GM21381 (cell line): Measurements from ENCODE around the gene ATP2B2.

Source experiments
- ATAC-seq: cut with Tn5 transposase; IDR thresholded peaks from one replicate; pipeline ENCODE4 v1.9.1; 2021; ENCODE audit warnings: mild to moderate bottlenecking, moderate library complexity; ENCODE audit not compliant: unreplicated experiment

The ATP2B2 gene

GRCh38 chr3:10530241-10530640, 24.9 kb upstream of the ATP2B2 start:
- no peak for ATAC-seq

- no peak for ATAC-seq
Measured at GRCh38 chr3:10529809-10530208, 24.4 kb upstream of the ATP2B2 start.

DNA sequence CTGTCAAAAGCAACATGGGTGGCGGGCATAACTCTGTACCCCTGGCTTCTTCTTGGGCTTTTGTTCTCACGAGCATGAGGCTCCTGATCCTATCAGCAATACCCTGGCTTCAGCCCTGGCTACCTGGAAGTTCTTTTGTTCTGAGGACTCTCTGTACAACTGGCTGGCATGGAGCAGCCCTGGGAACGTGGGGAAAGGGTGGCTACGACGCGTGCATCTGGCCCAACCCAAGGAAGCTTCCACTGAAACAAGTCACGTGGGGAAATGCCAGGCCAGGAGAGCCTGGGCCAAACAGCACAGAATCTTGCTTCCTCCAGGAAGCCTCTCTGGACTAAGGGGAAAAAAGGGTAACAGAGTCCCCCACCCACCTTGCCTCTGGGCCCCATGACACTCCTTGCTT, 22.7 kb upstream of the ATP2B2 start:
- no peak for ATAC-seq

- ATAC-seq: no peak
Measured at GRCh38 chr3:10527295-10528001, 22.1 kb upstream of the ATP2B2 start.

- no peak for ATAC-seq
Measured at GRCh38 chr3:10526366-10526765, 21.0 kb upstream of the ATP2B2 start.

GRCh38 chr3:10524799-10525301, 19.5 kb upstream of the ATP2B2 start:
- ATAC-seq: no peak

DNA sequence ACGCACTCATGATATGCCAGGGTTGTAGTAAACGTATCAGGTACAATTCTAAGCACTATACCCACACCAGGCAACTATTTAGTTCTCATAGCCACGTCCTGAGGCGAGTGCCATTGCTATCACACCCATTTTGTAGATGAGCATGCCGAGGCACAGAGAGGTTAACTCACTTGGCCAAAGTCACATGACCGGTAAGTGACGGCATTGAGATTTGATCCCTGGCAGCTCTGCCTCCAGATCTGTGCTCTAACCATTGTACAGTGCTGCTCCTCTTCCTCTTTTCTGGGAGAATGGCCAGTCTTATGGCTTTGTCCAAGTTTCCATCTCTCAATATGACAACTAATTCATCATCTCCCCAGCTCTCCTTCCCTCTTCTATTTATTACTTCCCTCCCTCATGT, 18.9 kb upstream of the ATP2B2 start:
- no peak for ATAC-seq

GRCh38 chr3:10523561-10523960, 18.2 kb upstream of the ATP2B2 start:
- ATAC-seq: no peak

GRCh38 chr3:10522646-10523303, 17.4 kb upstream of the ATP2B2 start:
- no peak for ATAC-seq

- no peak for ATAC-seq
Measured at GRCh38 chr3:10521772-10522441, 16.5 kb upstream of the ATP2B2 start.

- ATAC-seq: no peak
Measured at GRCh38 chr3:10520072-10520471, 14.7 kb upstream of the ATP2B2 start.

DNA sequence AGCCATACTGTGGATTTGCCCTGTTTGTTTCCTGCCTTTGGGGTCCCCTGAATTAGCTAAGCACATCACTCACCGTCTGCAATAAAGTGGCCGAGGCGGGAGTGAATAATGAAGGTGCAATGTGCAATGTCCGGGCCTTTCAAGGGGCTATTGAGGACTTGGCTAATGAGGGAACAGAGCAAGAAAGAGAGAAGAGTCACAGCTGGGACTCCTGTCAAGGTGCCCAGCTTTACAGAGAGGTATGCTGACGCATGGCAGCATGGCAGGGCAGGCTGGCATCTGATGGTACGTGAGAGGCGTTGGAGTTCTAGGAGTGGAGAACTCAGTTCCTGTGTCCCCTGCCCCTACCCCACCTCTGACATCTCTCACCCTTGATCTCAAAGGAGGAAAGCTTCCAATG, 13.8 kb upstream of the ATP2B2 start:
- ATAC-seq: no peak

GRCh38 chr3:10518506-10519150, 13.2 kb upstream of the ATP2B2 start:
- no peak for ATAC-seq

- no peak for ATAC-seq
Measured at GRCh38 chr3:10517627-10518026, 12.2 kb upstream of the ATP2B2 start.

DNA sequence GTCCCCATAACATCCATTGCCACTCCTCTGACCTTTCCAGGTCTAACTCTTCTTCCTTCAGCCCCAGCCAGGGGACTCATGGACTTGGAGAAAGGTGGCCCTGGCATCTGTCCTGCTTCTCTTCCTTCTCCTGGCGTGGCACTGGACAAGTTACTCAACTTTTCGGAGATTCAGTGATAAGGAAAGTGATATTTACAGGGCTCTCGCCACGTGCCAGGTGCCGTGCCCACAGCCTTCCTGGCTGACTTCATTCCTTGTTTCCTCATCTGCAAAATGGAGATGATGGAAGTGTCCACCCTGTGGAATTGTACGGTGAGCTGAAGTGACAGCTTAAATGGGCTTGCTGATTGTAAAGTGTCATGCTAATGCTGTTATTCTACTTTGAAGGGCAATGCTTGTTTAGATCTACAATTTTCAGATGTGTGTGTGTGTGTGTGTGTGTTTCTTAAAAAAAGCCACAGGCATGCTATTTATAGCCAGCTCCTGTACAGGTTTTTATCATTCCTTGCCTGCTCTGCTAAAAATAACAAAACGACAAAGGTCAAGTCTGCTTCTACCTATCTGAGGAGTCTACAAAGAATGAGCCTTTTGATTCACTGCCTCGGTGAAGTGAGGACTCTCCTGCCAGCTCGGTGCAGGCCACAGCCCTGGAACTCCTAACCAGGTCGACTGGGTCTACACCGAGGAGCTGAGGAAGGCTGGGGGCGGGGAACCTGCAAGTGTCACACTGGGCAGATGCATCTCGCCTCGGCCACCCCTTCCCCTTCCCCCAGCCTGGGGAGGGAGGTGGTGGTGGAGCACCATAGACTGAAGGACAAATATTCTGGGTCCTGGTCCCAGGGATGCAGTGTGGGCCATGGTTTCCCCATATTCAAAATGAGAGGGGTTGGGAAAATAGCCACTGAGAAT, 11.4 kb upstream of the ATP2B2 start:
- no peak for ATAC-seq

- no peak for ATAC-seq
Measured at GRCh38 chr3:10515884-10516495, 10.6 kb upstream of the ATP2B2 start.

DNA sequence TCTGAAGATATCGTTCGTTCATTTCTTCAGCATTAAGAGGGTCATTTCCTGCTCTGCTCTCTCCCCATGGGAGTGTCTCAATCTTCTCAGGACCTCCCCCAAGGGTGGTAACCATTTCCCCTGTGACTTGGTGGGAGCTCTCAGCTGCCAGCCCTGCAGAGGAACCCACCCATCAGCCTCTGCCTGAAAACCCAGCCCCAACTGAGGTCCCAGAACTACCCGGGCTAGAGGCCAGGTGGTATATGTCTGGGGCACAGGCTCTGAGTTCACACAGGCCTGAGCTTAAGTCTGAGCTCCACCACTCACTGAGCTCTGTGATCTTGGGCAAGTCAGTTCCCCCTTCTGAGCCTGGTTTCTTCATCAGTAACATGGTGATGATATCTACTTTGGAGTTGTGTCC, 10.0 kb upstream of the ATP2B2 start:
- no peak for ATAC-seq

DNA sequence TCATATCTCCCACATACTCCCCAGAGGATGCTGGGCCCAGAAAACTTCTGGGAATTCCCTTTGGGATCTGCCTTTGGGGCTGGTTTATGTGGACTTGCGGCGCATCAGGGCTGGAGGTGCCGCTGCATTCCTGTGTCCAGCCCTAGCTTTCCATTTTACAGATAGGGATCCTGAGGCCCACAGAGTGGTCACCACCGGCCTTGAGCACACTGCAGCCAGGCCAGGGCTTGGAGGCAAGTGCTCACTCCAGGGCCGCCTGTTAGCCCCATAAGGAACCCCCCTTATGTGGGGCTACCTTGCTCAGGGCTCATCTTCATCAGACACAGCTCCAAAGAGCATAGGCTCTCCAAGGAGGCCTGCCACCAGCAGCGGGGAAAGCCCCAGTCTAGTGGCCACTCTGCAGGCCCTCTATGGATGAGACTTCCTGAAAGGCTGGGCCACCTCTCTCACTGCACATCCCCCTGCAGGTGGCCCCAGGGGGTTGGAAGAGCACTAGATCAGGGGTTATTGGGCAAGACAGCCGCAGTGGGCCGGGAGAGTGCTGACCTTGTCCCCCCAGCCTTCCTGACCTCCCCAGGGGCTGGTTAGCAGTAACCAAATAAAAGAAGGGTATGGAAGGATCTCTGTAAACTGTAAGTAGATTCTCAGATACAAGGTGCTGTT, 9.2 kb upstream of the ATP2B2 start:
- ATAC-seq: no peak

DNA sequence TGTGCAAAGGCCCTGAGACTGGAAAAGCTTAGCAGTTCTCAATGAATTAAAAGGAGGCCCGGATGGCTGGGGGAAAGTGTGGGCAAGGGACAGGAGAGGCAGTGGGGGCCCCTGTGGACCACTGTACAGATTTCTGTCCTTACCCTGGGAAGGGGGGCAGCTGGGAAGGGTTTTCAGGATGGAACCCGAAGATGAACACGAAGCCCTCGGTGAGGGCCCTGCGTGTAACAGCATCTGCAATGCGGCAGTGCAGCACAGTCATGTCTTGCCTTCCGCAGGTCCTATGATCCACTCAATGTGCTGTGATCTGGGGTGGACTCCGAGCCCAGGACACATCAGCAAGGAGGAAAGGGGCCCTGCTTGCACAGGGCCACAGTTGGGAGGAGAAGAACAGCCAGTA, 7.9 kb upstream of the ATP2B2 start:
- ATAC-seq: no peak

DNA sequence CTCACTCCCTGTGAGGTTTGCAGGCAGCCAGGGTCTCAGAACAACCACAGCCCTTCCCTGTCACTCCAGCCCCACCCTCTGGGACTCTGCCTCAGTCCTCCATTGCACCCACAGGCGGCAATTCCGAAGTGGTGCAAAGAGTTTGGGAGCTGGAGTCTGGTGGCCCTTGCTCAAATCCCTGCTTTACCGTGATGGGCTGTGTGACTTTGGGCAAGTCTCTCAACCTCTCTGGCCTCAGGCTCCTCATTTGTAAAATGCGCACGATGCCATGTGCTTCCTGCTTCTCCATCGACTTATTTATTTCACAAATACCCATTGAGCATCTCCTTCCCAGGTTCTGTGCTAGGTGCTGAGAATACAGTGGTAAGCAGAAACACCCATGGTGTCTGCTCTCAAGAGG, 7.3 kb upstream of the ATP2B2 start:
- ATAC-seq: no peak
